Mesenchymal stem cell (in vitro differentiated cells and primary cell): ENCODE results near the gene NEDD4L.

Source experiments
- DNase-seq: peaks from one replicate; pipeline ENCODE4 v3.0.0-alpha.2; 2013
- H2AFZ ChIP-seq: one replicate; pipeline ENCODE4 v1.6.1; 2013; ENCODE audit warnings: low read depth, mild to moderate bottlenecking, control low read depth, inconsistent platforms, low read length, moderate library complexity
- H2AK5ac ChIP-seq: 2 replicates; pipeline ENCODE4 v1.6.1; 2013; ENCODE audit warnings: low read length, moderate library complexity, mild to moderate bottlenecking, inconsistent platforms; ENCODE audit not compliant: severe bottlenecking
- H2BK120ac ChIP-seq: one replicate; pipeline ENCODE4 v1.6.1; 2013; ENCODE audit warnings: low read depth, mild to moderate bottlenecking, inconsistent platforms, low read length, moderate library complexity
- H2BK12ac ChIP-seq, 2 experiments: one replicate each; pipeline ENCODE4 v1.6.1; 2013; ENCODE audit warnings: inconsistent platforms in 2 of 2, low read length in 2 of 2, mild to moderate bottlenecking in 2 of 2, moderate library complexity in 2 of 2, control low read depth in 1 of 2
- H2BK15ac ChIP-seq: one replicate; pipeline ENCODE4 v1.6.1; 2013; ENCODE audit warnings: mild to moderate bottlenecking, low read depth, inconsistent platforms; ENCODE audit not compliant: poor library complexity, severe bottlenecking
- H2BK5ac ChIP-seq: 2 replicates; pipeline ENCODE4 v1.6.1; 2013; ENCODE audit warnings: low read depth, mild to moderate bottlenecking, low read length, control low read depth, inconsistent platforms; ENCODE audit not compliant: poor library complexity, severe bottlenecking
- H3K14ac ChIP-seq, 2 experiments: one replicate each; pipeline ENCODE4 v1.6.1; 2013; ENCODE audit warnings: inconsistent platforms in 2 of 2, low read length in 2 of 2, control low read depth in 1 of 2, mild to moderate bottlenecking in 1 of 2, moderate library complexity in 1 of 2
- H3K18ac ChIP-seq, 2 experiments: one replicate each; pipeline ENCODE4 v1.6.1; 2013; ENCODE audit warnings: inconsistent platforms in 2 of 2, low read length in 2 of 2, control low read depth in 1 of 2, low read depth in 1 of 2, mild to moderate bottlenecking in 1 of 2
- H3K23ac ChIP-seq, 2 experiments: one replicate each; pipeline ENCODE4 v1.6.1; 2013; ENCODE audit warnings: inconsistent platforms in 2 of 2, low read length in 2 of 2, mild to moderate bottlenecking in 2 of 2, moderate library complexity in 2 of 2, control low read depth in 1 of 2
- H3K27ac ChIP-seq: 2 replicates; pipeline ENCODE4 v1.5.1; 2013; ENCODE audit warnings: mild to moderate bottlenecking, moderate library complexity, low read length, control low read depth, inconsistent platforms; ENCODE audit not compliant: poor library complexity, severe bottlenecking
- H3K27me3 ChIP-seq, 2 experiments: 2 replicates each; pipeline versions ENCODE4 v1.6.1 to v1.7.0; 2013; ENCODE audit warnings: low read length in 2 of 2, mild to moderate bottlenecking in 2 of 2, moderate library complexity in 2 of 2, control low read depth in 1 of 2, inconsistent platforms in 1 of 2; ENCODE audit not compliant: control insufficient read depth in 1 of 2, insufficient read depth in 1 of 2
- H3K36me3 ChIP-seq, 2 experiments: 2 replicates each; pipeline versions ENCODE4 v1.6.1 to v1.7.0; 2013; ENCODE audit warnings: low read length in 2 of 2, control low read depth in 1 of 2, inconsistent platforms in 1 of 2, low read depth in 1 of 2, mild to moderate bottlenecking in 1 of 2; ENCODE audit not compliant: insufficient read depth in 2 of 2, control insufficient read depth in 1 of 2
- H3K4ac ChIP-seq, 2 experiments: one replicate each; pipeline ENCODE4 v1.6.1; 2013; ENCODE audit warnings: inconsistent platforms in 2 of 2, low read length in 2 of 2, mild to moderate bottlenecking in 2 of 2, moderate library complexity in 2 of 2, control low read depth in 1 of 2, low read depth in 1 of 2
- H3K4me1 ChIP-seq: 2 replicates; pipeline ENCODE4 v1.6.1; 2013; ENCODE audit warnings: low read depth, low read length, control low read depth; ENCODE audit not compliant: control insufficient read depth, insufficient read depth
- H3K4me2 ChIP-seq: 2 replicates; pipeline ENCODE4 v1.6.1; 2013; ENCODE audit warnings: low read length, mild to moderate bottlenecking, inconsistent platforms; ENCODE audit not compliant: poor library complexity, severe bottlenecking
- H3K4me3 ChIP-seq, 2 experiments: 2 replicates each; pipeline versions ENCODE4 v1.5.1 to v1.7.0; 2013; ENCODE audit warnings: low read length in 2 of 2, mild to moderate bottlenecking in 2 of 2, control low read depth in 1 of 2, low read depth in 1 of 2; ENCODE audit not compliant: insufficient read depth in 1 of 2
- H3K79me1 ChIP-seq: replicated peaks from 2 replicates; pipeline ENCODE4 v1.6.1; 2013; ENCODE audit warnings: mild to moderate bottlenecking, control low read depth, low read length, inconsistent platforms; ENCODE audit not compliant: poor library complexity, severe bottlenecking
- H3K9ac ChIP-seq: 2 replicates; pipeline ENCODE4 v1.7.0; 2013; ENCODE audit warnings: mild to moderate bottlenecking, low read length, moderate library complexity
- H3K9me3 ChIP-seq: 2 replicates; pipeline ENCODE4 v1.7.0; 2013; ENCODE audit warnings: mild to moderate bottlenecking, low read length; ENCODE audit not compliant: control insufficient read depth
- H4K8ac ChIP-seq: one replicate; pipeline ENCODE4 v1.6.1; 2013; ENCODE audit warnings: inconsistent platforms, mild to moderate bottlenecking, low read length, moderate library complexity
- H4K91ac ChIP-seq: one replicate; pipeline ENCODE4 v1.6.1; 2013; ENCODE audit warnings: mild to moderate bottlenecking, low read length, inconsistent platforms
- WGBS: methylation state at CpG from one replicate; pipeline ENCODE4 v1.1.7; 2013; ENCODE audit warnings: mixed read lengths; 5-methylcytosine and 5-hydroxymethylcytosine counted together

NEDD4L gene

GRCh38 chr18:58223717-58224424 lies 179.8 kb downstream of the NEDD4L start:
- Histone ChIP-seq H2AK5ac (peak overlapping the region; percentile 21), H2BK15ac (peak overlapping the region; percentile 85), H2AFZ (peak overlapping the region; percentile 40), H2BK5ac (peak overlapping the region; percentile 38), H3K18ac (peak overlapping the region; percentile 65 to 95), H4K91ac (peak overlapping the region; percentile 8), H2BK120ac (peak overlapping the region; percentile 29), H3K27ac (peak overlapping the region; percentile 81), H3K4me3 (peak overlapping the region in 1 of 2 experiments; percentile 32), H2BK12ac (peak overlapping the region; percentile 9 to 92), H3K4ac (peak overlapping the region; percentile 27 to 71), H3K4me1 (peaks cover 15% of the 10 kb centered on the region), H3K9me3 (no peaks in the 10 kb centered on the region), H3K36me3 (peaks cover 0 to 7% of the 10 kb centered on the region in 2 experiments), H3K23ac (no peak overlapping the region), H3K9ac (peak overlapping the region; percentile 80), H3K14ac (no peak overlapping the region), H3K4me2 (peak overlapping the region; percentile 67), H4K8ac (peak overlapping the region; percentile 67), H3K27me3 (no peaks in the 10 kb centered on the region), H3K79me1 (peaks cover 24% of the 10 kb centered on the region)
- WGBS, result 17% methylated on average over 12 of the region's 15 CpGs
- DNase-seq, result peak; percentile 96

- peak overlapping the region in 1 of 2 experiments; percentile 16 for H3K4me3 ChIP-seq
- H2AK5ac ChIP-seq, result no peak overlapping the region
- no peak overlapping the region for H3K14ac ChIP-seq
- H3K4ac ChIP-seq, result no peak overlapping the region
- H3K23ac ChIP-seq, result no peak overlapping the region
- H2BK5ac ChIP-seq, result no peak overlapping the region
- H3K4me2 ChIP-seq, result peak overlapping the region; percentile 67
- H4K8ac ChIP-seq, result no peak overlapping the region
- peak overlapping the region in 1 of 2 experiments; percentile 23 for H2BK12ac ChIP-seq
- no peak overlapping the region for H4K91ac ChIP-seq
- H3K27me3 ChIP-seq, result no peaks in the 10 kb centered on the region
- peaks cover 0 to 7% of the 10 kb centered on the region in 2 experiments for H3K36me3 ChIP-seq
- H2BK15ac ChIP-seq, result no peak overlapping the region
- H3K79me1 ChIP-seq, result peaks cover 24% of the 10 kb centered on the region
- H3K4me1 ChIP-seq, result peaks cover 17% of the 10 kb centered on the region
- no peak overlapping the region for H3K18ac ChIP-seq
- DNase-seq, result no peak
- H3K27ac ChIP-seq, result peak overlapping the region; percentile 81
- H2BK120ac ChIP-seq, result no peak overlapping the region
- no peaks in the 10 kb centered on the region for H3K9me3 ChIP-seq
- H2AFZ ChIP-seq, result no peak overlapping the region
- 0% methylated on average over 1 of the region's 2 CpGs for WGBS
- peak overlapping the region; percentile 80 for H3K9ac ChIP-seq
Measured at GRCh38 chr18:58224425-58224750, 180.4 kb downstream of the NEDD4L start.

- Histone ChIP-seq H3K4me3 (no peak overlapping the region), H2AK5ac (no peak overlapping the region), H3K18ac (peak overlapping the region in 1 of 2 experiments; percentile 40), H3K23ac (no peak overlapping the region), H3K14ac (no peak overlapping the region), H3K36me3 (peaks cover 0 to 7% of the 10 kb centered on the region in 2 experiments), H3K4me1 (peaks cover 17% of the 10 kb centered on the region), H4K91ac (no peak overlapping the region), H3K79me1 (peaks cover 24% of the 10 kb centered on the region), H3K9me3 (no peaks in the 10 kb centered on the region), H3K9ac (peak overlapping the region; percentile 80), H3K4me2 (no peak overlapping the region), H2BK12ac (peak overlapping the region in 1 of 2 experiments; percentile 60), H3K27ac (no peak overlapping the region), H2AFZ (no peak overlapping the region), H3K27me3 (no peaks in the 10 kb centered on the region), H2BK120ac (no peak overlapping the region), H2BK15ac (no peak overlapping the region), H2BK5ac (no peak overlapping the region), H3K4ac (no peak overlapping the region), H4K8ac (no peak overlapping the region)
- 88% methylated on average over 6 of the region's 6 CpGs for WGBS
- peak; percentile 37 for DNase-seq
Measured at GRCh38 chr18:58225101-58225500, 181.1 kb downstream of the NEDD4L start.

- H3K27ac ChIP-seq, result no peak overlapping the region
- no peak for DNase-seq
- H2AFZ ChIP-seq, result no peak overlapping the region
- peak overlapping the region in 1 of 2 experiments; percentile 59 for H2BK12ac ChIP-seq
- H3K18ac ChIP-seq, result no peak overlapping the region
- H3K36me3 ChIP-seq, result peaks cover 0 to 7% of the 10 kb centered on the region in 2 experiments
- H4K91ac ChIP-seq, result no peak overlapping the region
- H2BK5ac ChIP-seq, result no peak overlapping the region
- H3K4me3 ChIP-seq, result no peak overlapping the region
- H3K4me2 ChIP-seq, result no peak overlapping the region
- peaks cover 18% of the 10 kb centered on the region for H3K79me1 ChIP-seq
- no peaks in the 10 kb centered on the region for H3K9me3 ChIP-seq
- peaks cover 19% of the 10 kb centered on the region for H3K4me1 ChIP-seq
- no peak overlapping the region for H3K14ac ChIP-seq
- H2AK5ac ChIP-seq, result no peak overlapping the region
- H3K4ac ChIP-seq, result no peak overlapping the region
- H2BK15ac ChIP-seq, result no peak overlapping the region
- H2BK120ac ChIP-seq, result no peak overlapping the region
- no peak overlapping the region for H3K9ac ChIP-seq
- H3K27me3 ChIP-seq, result no peaks in the 10 kb centered on the region
- WGBS, result 88% methylated on average over 1 of the region's 3 CpGs
- no peak overlapping the region for H3K23ac ChIP-seq
- no peak overlapping the region for H4K8ac ChIP-seq
Measured at GRCh38 chr18:58226429-58226828, 182.4 kb downstream of the NEDD4L start.
